GM12878 (cell line): ENCODE data around the gene LSM7. TPM values are rescaled to one million over a fixed set of nuclear protein-coding genes. Genes with fewer than 3 reads are reported as not detected.

Experiments
- ATAC-seq: fragments of 200-7000 bp; cut with Tn5 transposase; 3 replicates; pipeline ENCODE4 v1.9.1; 2020; ENCODE audit warnings: mild to moderate bottlenecking, moderate library complexity
- BruUV-seq: library from RNA; stranded (reverse); fragments of 400-500 nt; replicated peaks from 2 replicates; lab custom pipeline; 2021; lab: Mats Ljungman, UMichigan
- CTCF ChIA-PET: fragments of 300-600 bp; sonication (Branson Sonifier 250); formaldehyde crosslinking; extraction: SDS; loops from one replicate; lab custom pipeline; 2021; ENCODE audit warnings: inconsistent platforms; lab: Yijun Ruan, JAX
- POLR2A ChIA-PET: fragments of 350-600 bp; formaldehyde crosslinking; extraction: SDS; loops from one replicate; lab custom pipeline; 2021; ENCODE audit warnings: inconsistent platforms; lab: Charles Lee
- RAD21 ChIA-PET: fragments of 300-600 bp; sonication (Branson Sonifier 250); formaldehyde crosslinking; loops from one replicate; lab custom pipeline; 2023; ENCODE audit warnings: antibody characterized with exemption; ENCODE audit not compliant: unreplicated experiment; lab: Charles Lee
- SMC1A ChIA-PET: fragments of 300-600 bp; sonication (Branson Sonifier 250); formaldehyde crosslinking; loops from one replicate; lab custom pipeline; 2023; ENCODE audit not compliant: unreplicated experiment, uncharacterized antibody; lab: Charles Lee
- DNase-seq: peaks from one replicate; pipeline ENCODE4 v3.0.0-alpha.2; 2011; ENCODE audit warnings: low read depth, low spot score
- FAIRE-seq: peaks from 3 replicates; lab custom pipeline; 2011; peaks lifted over from hg19 to GRCh38; lab: Jason Lieb, UNC
- H2AFZ ChIP-seq: 2 replicates; pipeline ENCODE4 v1.6.0; 2011; ENCODE audit warnings: low read depth, low read length, control low read depth; ENCODE audit not compliant: control insufficient read depth
- H3K27ac ChIP-seq: 2 replicates; pipeline ENCODE4 v1.5.1; 2011; ENCODE audit warnings: control low read depth; ENCODE audit not compliant: control insufficient read depth, insufficient read depth
- H3K27me3 ChIP-seq, 2 experiments: replicated peaks in 1 of 2; 2 replicates each; pipeline versions ENCODE4 v1.6.0 to v1.6.1; 2011; ENCODE audit warnings: low read length in 1 of 2; ENCODE audit not compliant: control insufficient read depth in 2 of 2, insufficient read depth in 2 of 2
- H3K36me3 ChIP-seq, 2 experiments: 2 replicates each; pipeline ENCODE4 v1.5.1; 2011; ENCODE audit warnings: low read length in 1 of 2; ENCODE audit not compliant: control insufficient read depth in 2 of 2, insufficient read depth in 2 of 2
- H3K4me1 ChIP-seq: 2 replicates; pipeline ENCODE4 v1.6.1; 2011; ENCODE audit warnings: mild to moderate bottlenecking, low read length, moderate library complexity, mixed read lengths; ENCODE audit not compliant: control insufficient read depth, insufficient read depth
- H3K4me2 ChIP-seq: 2 replicates; pipeline ENCODE4 v1.6.0; 2011; ENCODE audit warnings: control low read depth; ENCODE audit not compliant: control insufficient read depth, insufficient read depth
- H3K4me3 ChIP-seq: fragments of 200-600 bp; sonication (generic); 2 replicates; pipeline ENCODE4 v1.5.1; 2016
- H3K79me2 ChIP-seq: 2 replicates; pipeline ENCODE4 v1.6.0; 2011; ENCODE audit warnings: low read length; ENCODE audit not compliant: control insufficient read depth, insufficient read depth
- H3K9ac ChIP-seq: 2 replicates; pipeline ENCODE4 v1.8.0; 2011; ENCODE audit warnings: low read length, control low read depth, mixed read lengths; ENCODE audit not compliant: control insufficient read depth, insufficient read depth
- H3K9me3 ChIP-seq: replicated peaks from 3 replicates; pipeline ENCODE4 v1.5.1; 2011; ENCODE audit warnings: mild to moderate bottlenecking, low read length; ENCODE audit not compliant: control insufficient read depth, insufficient read depth
- H4K20me1 ChIP-seq: 2 replicates; pipeline ENCODE4 v1.6.0; 2011; ENCODE audit not compliant: control insufficient read depth, insufficient read depth
- ATF3 ChIP-seq: IDR thresholded peaks from 2 replicates; pipeline ENCODE4 v1.6.1; 2011; ENCODE audit warnings: low read depth, mild to moderate bottlenecking, low read length, moderate library complexity, borderline replicate concordance; ENCODE audit errors: extremely low read depth
- CBX3 ChIP-seq: fragments of 200-600 bp; sonication (generic); IDR thresholded peaks from 2 replicates; pipeline ENCODE4 v1.6.1; 2016; ENCODE audit warnings: low read depth, borderline replicate concordance
- SMARCA5 ChIP-seq: fragments of 450-650 bp; IDR thresholded peaks from 2 replicates; pipeline ENCODE4 v1.6.1; 2017; ENCODE audit warnings: mild to moderate bottlenecking
- SMC3 ChIP-seq: IDR thresholded peaks from 2 replicates; pipeline ENCODE4 v1.6.1; 2011; ENCODE audit warnings: low read length, improper control_type of control experiment, borderline replicate concordance
- TAF1 ChIP-seq: IDR thresholded peaks from 2 replicates; pipeline ENCODE4 v1.6.1; 2011; ENCODE audit warnings: mild to moderate bottlenecking, low read depth, low read length, borderline replicate concordance
- TCF12 ChIP-seq: IDR thresholded peaks from 2 replicates; pipeline ENCODE4 v1.6.1; 2011; ENCODE audit warnings: low read depth, mild to moderate bottlenecking, low read length
- USF1 ChIP-seq: IDR thresholded peaks from 2 replicates; pipeline ENCODE4 v1.6.1; 2011; ENCODE audit warnings: borderline replicate concordance, low read depth, mild to moderate bottlenecking, moderate library complexity, mixed read lengths, low read length; ENCODE audit not compliant: insufficient read depth; ENCODE audit errors: extremely low read length
- YBX1 ChIP-seq: fragments of 450-650 bp; IDR thresholded peaks from 2 replicates; pipeline ENCODE4 v1.6.1; 2016; ENCODE audit warnings: antibody characterized with exemption
- ZNF622 ChIP-seq: fragments of 450-650 bp; IDR thresholded peaks from 2 replicates; pipeline ENCODE4 v1.6.1; 2017; ENCODE audit warnings: mild to moderate bottlenecking, inconsistent platforms
- WGBS: methylation state at CpG from one replicate; pipeline ENCODE4 v1.1.6; 2016; ENCODE audit warnings: low lambda C conversion rate; ENCODE audit not compliant: insufficient replicate concordance, insufficient coverage; ENCODE audit errors: missing lambda C conversion rate; 5-methylcytosine and 5-hydroxymethylcytosine counted together
- in situ Hi-C: fragments of 300-500 bp; cut with MboI; formaldehyde crosslinking; loops from 9 replicates; pipeline ENCODE4 v1.14.3; 2018; ENCODE audit warnings: mixed read lengths
- intact Hi-C: fragments of 100-400 bp; cut with micrococcal nuclease; formaldehyde crosslinking; loops from one replicate; pipeline ENCODE4 v1.14.2; 2022; ENCODE audit not compliant: unreplicated experiment
- polyA plus RNA-seq, 11 experiments: library from polyadenylated mRNA; depleted of rRNA in 4 of 11; unstranded in 6 of 11; stranded (reverse) in 5 of 11; fragments of >200 nt; fragmentation: Nextera tagmentation in 4 of 11; fragmentation: Illumina TruSeq in 1 of 11; extraction: Ambion mirVana in 4 of 11; extraction: Trizol in 1 of 11; gene quantifications; 1 replicate in 1 of 11; 2 replicates in 10 of 11; pipeline versions ENCODE4 v1.2.1 to v1.2.3, GENCODE V29; 2011 to 2016; ENCODE audit warnings: inconsistent platforms in 2 of 11, missing spikeins in 2 of 11, low read depth in 1 of 11
- total RNA-seq, 4 experiments: library from RNA; depleted of rRNA in 3 of 4; stranded (reverse); fragments of >200 nt in 3 of 4; fragmentation: Illumina TruSeq in 1 of 4; extraction: Trizol in 1 of 4; gene quantifications; 2 replicates each; pipeline versions ENCODE4 v1.2.1 to v1.2.3, GENCODE V29; 2013 to 2021
- TF ChIP-seq, protein P1 (sequence below): fragments of 150-350 bp; IDR thresholded peaks from 2 replicates; pipeline ENCODE4 v1.6.1; 2014; ENCODE audit warnings: mild to moderate bottlenecking, low read depth, low read length

Gene LSM7
- total and polyA plus RNA-seq, 10 of the 15 experiments (the other 5 are each of a cell fraction or from before 2014, with no cell fraction given): 24.4 to 424 (median 217) TPM

GRCh38 chr19:2340496-2341243 is 12.3 kb upstream of the LSM7 start (continued):
- TF ChIP-seq SMC3 (no peak), CBX3 (no peak), USF1 (no peak), SMARCA5 (no peak)

- TF ChIP-seq TAF1 (no peak), TCF12 (no peak), ZNF622 (no peak), YBX1 (no peak), ATF3 (no peak)
- TF ChIP-seq, protein P1, sequence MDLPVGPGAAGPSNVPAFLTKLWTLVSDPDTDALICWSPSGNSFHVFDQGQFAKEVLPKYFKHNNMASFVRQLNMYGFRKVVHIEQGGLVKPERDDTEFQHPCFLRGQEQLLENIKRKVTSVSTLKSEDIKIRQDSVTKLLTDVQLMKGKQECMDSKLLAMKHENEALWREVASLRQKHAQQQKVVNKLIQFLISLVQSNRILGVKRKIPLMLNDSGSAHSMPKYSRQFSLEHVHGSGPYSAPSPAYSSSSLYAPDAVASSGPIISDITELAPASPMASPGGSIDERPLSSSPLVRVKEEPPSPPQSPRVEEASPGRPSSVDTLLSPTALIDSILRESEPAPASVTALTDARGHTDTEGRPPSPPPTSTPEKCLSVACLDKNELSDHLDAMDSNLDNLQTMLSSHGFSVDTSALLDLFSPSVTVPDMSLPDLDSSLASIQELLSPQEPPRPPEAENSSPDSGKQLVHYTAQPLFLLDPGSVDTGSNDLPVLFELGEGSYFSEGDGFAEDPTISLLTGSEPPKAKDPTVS: no peak
- in situ Hi-C loops: no loop called here
- Histone ChIP-seq H3K4me1 (no peaks in the 10 kb centered on the region), H3K9ac (no peak overlapping the region), H2AFZ (no peak overlapping the region), H3K36me3 (peaks cover 0 to 9% of the 10 kb centered on the region in 2 experiments; a peak in 3 of 4 replicates), H3K9me3 (no peaks in the 10 kb centered on the region; the same call in 2 of the 3 replicates), H3K4me2 (no peak overlapping the region), H4K20me1 (no peaks in the 10 kb centered on the region), H3K27me3 (no peaks in the 10 kb centered on the region), H3K27ac (no peak overlapping the region), H3K79me2 (peaks cover 6% of the 10 kb centered on the region), H3K4me3 (no peak overlapping the region)
- CTCF ChIA-PET: no interaction called here
- POLR2A ChIA-PET: no interaction called here
- SMC1A ChIA-PET: no interaction called here
- RAD21 ChIA-PET: no interaction called here
- intact Hi-C loops: no loop called here
- DNase-seq: no peak
- ATAC-seq: no peak
- no TSS peak for BruUV-seq
- FAIRE-seq: no peak
- WGBS: 95% methylated on average over 35 of the region's 52 CpGs
These were observed 11.4 kb upstream of the LSM7 start for GRCh38 chr19:2339644-2340310.
